GM12875 (cell line): ENCODE measurements around the gene FBXL13.
"Not testable (repeated sequence)": the region's sequence is repeated elsewhere in the genome, so short reads cannot be mapped to it uniquely, and the experiment has no call there.

Experiments used
- H3K4me3 ChIP-seq: one replicate; pipeline ENCODE4 v1.5.1; 2011; ENCODE audit warnings: low read depth, low read length, control low read depth
- TF ChIP-seq, protein P1 (sequence below): IDR thresholded peaks from 2 replicates; pipeline ENCODE4 v1.5.1; 2011; ENCODE audit warnings: low read depth, mild to moderate bottlenecking, control low read depth, inconsistent platforms, low read length, moderate library complexity, borderline replicate concordance; ENCODE audit not compliant: insufficient read depth

FBXL13 gene

DNA sequence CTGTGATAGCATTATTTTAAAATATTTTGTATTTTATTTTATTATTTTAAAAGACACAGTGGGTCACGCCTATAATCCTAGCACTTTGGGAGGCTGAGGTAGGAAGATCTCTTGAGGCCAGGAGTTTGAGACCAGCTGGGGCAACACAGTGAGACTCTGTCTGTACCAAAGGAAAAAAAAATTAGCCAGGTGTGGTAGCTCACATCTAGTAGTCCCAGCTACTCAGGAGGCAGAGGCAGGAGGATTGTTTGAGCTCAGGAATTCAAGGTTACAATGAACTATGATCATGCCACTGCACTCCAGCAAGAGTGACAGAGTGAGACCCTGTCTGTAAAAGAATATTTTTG lies 37.1 kb downstream of the FBXL13 start:
- H3K4me3 ChIP-seq, result no peak overlapping the region
- TF ChIP-seq, protein P1, sequence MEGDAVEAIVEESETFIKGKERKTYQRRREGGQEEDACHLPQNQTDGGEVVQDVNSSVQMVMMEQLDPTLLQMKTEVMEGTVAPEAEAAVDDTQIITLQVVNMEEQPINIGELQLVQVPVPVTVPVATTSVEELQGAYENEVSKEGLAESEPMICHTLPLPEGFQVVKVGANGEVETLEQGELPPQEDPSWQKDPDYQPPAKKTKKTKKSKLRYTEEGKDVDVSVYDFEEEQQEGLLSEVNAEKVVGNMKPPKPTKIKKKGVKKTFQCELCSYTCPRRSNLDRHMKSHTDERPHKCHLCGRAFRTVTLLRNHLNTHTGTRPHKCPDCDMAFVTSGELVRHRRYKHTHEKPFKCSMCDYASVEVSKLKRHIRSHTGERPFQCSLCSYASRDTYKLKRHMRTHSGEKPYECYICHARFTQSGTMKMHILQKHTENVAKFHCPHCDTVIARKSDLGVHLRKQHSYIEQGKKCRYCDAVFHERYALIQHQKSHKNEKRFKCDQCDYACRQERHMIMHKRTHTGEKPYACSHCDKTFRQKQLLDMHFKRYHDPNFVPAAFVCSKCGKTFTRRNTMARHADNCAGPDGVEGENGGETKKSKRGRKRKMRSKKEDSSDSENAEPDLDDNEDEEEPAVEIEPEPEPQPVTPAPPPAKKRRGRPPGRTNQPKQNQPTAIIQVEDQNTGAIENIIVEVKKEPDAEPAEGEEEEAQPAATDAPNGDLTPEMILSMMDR, result no peak

DNA sequence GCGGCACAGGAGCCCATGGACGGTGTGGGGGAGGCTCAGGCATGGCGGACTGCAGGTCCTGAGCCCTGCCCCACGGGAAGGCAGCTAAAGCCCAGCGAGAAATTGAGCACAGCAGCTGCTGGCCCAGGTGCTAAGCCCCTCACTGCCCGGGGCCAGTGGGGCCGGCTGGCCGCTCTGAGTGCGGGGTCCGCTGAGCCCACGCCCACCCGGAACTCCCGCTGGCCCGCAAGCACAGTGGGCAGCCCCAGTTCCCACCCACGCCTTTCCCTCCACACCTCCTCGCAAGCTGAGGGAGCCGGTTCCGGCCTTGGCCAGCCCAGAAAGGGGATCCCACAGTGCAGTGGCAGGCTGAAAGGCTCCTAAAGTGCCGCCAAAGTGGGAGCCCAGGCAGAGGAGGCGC lies 40.3 kb downstream of the FBXL13 start:
- H3K4me3 ChIP-seq, result not testable (repeated sequence)

DNA sequence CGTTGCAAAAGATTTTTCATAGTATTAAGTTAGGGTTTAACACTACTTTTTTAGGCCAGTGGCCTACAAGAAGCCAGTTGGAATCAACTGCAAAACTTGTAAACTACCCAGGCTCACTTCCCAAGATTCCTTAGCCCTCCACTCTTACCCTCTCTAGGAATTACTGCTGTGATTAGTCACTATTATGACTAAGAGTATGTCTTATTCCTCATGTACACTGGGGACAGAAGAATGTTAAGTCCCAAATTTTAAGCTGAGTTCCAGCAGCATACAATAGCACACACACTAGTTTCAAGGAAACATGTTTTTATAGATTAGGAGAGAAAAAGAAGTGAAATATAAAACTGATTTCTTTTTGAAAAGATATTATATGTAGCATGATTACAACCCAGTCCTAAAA lies 42.8 kb downstream of the FBXL13 start:
- TF ChIP-seq, protein P1, result no peak
- no peak overlapping the region for H3K4me3 ChIP-seq

DNA sequence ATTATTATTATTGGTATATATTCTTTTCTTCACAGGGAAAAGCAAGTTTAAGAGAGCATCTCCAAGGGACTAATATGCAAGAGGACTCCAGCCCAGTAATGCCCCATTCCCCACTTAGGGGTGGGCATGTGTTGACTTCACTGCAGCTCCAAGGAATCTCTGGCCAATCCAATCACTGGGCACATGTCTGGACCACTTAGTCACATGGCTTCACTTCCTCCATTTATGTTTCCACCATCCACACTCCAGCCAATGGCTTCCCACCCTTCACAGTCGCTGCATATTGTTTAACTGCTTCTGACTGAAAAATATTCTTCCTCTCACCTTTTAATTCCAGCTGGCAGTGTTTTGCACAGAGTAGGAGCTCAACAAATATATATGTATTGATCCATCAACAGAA lies 43.6 kb downstream of the FBXL13 start:
- no peak overlapping the region for H3K4me3 ChIP-seq
- TF ChIP-seq, protein P1, result no peak

DNA sequence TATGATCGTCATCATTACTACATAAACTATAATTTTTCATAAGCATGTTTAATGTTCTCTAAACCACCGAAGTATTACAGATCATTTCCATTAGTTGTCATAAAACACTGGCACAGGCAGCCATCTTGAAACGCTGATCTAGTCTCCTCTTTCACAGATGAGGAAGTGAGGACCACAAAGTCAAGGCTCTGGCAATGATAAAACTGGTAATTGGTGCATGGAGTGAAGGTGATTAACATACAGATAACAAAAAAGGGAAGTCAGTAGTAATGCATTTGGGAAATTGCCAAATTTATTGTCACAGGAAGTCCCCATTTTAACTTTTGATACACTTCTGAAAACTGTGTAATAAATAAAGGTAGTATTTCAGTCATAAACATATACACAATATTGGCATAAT lies 49.3 kb downstream of the FBXL13 start:
- H3K4me3 ChIP-seq, result no peak overlapping the region
- TF ChIP-seq, protein P1, result no peak

DNA sequence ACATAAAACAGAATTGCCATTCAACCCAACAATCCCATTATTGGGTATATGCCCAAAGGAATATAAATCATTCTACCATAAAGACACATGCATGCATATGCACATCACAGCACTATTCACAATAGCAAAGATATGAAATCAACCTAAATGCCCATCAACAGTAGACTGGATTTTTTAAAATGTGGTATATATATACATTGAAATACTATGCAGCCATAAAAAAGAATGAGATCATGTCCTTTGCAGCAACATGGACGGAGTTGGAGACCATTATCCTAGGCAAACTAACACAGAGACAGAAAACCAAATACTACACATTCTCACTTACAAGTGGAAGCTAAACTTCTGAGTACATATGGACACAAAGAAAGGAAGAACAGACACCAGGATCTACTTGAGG lies 51.0 kb downstream of the FBXL13 start:
- H3K4me3 ChIP-seq, result not testable (repeated sequence)

DNA sequence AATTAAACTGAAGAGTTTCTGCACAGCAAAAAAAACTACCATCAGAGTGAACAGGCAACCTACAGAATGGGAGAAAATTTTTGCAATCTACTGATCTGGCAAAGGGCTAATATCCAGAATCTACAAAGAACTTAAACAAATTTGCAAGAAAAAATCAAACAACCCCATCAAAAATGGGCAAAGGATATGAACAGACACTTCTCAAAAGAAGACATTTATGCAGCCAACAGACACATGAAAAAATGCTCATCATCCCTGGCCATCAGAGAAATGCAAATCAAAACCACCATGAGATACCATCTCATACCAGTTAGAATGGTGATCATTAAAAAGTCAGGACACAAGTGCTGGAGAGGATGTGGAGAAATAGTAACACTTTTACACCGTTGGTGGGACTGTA lies 53.1 kb downstream of the FBXL13 start:
- not testable (repeated sequence) for H3K4me3 ChIP-seq

DNA sequence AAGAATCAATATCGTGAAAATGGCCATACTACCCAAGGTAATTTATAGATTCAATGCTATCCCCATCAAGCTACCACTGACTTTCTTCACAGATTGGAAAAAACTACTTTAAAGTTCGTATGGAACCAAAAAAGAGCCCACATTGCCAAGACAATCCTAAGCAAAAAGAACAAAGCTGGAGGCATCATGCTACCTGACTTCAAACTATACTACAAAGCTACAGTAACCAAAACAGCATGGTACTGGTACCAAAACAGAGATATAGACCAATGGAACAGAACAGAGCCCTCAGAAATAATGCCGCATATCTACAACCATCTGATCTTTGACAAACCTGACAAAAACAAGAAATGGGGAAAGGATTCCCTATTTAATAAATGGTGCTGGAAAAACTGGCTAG lies 53.7 kb downstream of the FBXL13 start:
- H3K4me3 ChIP-seq, result not testable (repeated sequence)

DNA sequence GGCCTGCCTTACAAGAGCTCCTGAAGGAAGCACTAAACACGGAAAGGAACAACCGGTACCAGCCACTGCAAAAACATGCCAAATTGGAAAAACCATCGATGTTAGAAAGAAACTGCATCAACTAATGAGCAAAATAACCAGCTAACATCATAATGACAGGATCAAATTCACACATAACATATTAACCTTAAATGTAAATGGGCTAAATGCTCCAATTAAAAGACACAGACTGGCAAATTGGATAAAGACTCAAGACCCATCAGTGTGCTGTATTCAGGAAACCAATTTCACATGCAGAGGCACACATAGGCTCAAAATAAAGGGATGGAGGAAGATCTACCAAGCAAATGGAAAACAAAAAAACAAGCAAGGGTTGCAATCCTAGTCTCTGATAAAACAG lies 56.3 kb downstream of the FBXL13 start:
- not testable (repeated sequence) for H3K4me3 ChIP-seq

DNA sequence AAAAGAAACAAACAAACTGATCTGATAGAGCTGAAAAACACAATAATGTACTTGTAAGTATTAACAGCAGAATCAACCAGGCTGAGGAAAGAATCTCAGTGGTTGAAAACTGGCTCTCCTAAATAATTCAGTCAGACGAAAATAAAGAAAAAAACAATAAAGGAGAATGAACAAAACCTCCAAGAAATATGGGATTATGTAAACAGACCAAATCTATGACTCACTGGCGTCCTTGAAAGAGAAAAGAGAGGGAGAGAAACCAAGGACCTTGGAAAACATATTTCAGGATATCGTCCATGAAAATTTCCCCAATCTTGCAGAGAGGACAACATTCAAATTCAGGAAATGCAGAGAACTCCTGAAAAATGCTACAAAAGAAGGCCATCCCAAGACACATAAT lies 62.9 kb downstream of the FBXL13 start:
- no peak overlapping the region for H3K4me3 ChIP-seq
- TF ChIP-seq, protein P1, result no peak

DNA sequence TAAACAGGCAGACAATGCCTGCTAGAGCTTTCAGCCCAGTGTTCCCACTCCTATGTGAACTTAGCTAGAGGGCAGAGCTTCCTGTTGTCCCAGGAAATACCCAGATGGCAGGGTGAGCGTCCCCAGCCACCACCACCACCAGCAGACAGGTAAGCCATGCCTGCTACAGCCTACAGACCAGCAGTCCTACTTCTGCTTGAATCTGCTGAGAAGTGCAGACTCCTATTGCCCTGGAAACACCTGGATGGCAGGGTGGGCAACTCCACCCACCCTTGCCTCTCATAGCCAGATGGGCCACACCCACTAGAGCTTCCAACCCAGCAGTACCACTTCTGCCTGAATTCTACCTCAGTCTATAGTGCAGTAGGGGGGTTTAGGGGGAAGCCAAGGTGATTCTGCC lies 64.4 kb downstream of the FBXL13 start:
- TF ChIP-seq, protein P1, result no peak

More for the DNA sequence above, 64.4 kb downstream of the FBXL13 start:
- H3K4me3 ChIP-seq, result no peak overlapping the region
